Activated CD8-positive, alpha-beta T cell treated with anti-CD3 and anti-CD28 coated beads, Interleukin-2, amount 10 ng/mL, durations not matched to agents 7 days and 5 days (primary cell): ENCODE data around the gene MYRIP. TPM values are rescaled to one million over a fixed set of nuclear protein-coding genes. Genes with fewer than 3 reads are reported as not detected.
"Not testable (repeated sequence)": the region's sequence is repeated elsewhere in the genome, so short reads cannot be mapped to it uniquely, and the experiment has no call there.

Experiments used
- ATAC-seq: fragments of 150-1000 bp; cut with Tn5 transposase; one replicate; pipeline ENCODE4 v1.10.0; 2021; ENCODE audit warnings: moderate library complexity
- CTCF ChIA-PET: fragments of 350-600 bp; sonication (Branson Sonifier 250); formaldehyde crosslinking; loops from one replicate; lab custom pipeline; 2021; ENCODE audit warnings: antibody characterized with exemption; lab: Charles Lee
- POLR2A ChIA-PET: fragments of 350-600 bp; sonication (Branson Sonifier 250); formaldehyde crosslinking; loops from one replicate; lab custom pipeline; 2021; ENCODE audit warnings: antibody characterized with exemption; lab: Charles Lee
- DNase-seq: peaks from one replicate; pipeline ENCODE4 v3.0.0-alpha.2; 2020
- H3K27ac Mint-ChIP-seq: one replicate; pipeline ENCODE4 v1.8.0; 2021; ENCODE audit warnings: mild to moderate bottlenecking, mixed read lengths
- H3K27me3 Mint-ChIP-seq: one replicate; pipeline ENCODE4 v1.8.0; 2021; ENCODE audit warnings: low read depth, mixed read lengths
- H3K36me3 Mint-ChIP-seq: one replicate; pipeline ENCODE4 v1.8.0; 2021; ENCODE audit warnings: low read depth, mixed read lengths
- H3K4me1 Mint-ChIP-seq: one replicate; pipeline ENCODE4 v1.8.0; 2021; ENCODE audit warnings: low read depth, mixed read lengths
- H3K4me3 Mint-ChIP-seq: one replicate; pipeline ENCODE4 v1.8.0; 2021; ENCODE audit warnings: mild to moderate bottlenecking, mixed read lengths
- H3K9me3 Mint-ChIP-seq: one replicate; pipeline ENCODE4 v1.8.0; 2022; ENCODE audit warnings: mixed read lengths; ENCODE audit not compliant: insufficient read depth
- total RNA-seq, 2 experiments: library from RNA; stranded (reverse); gene quantifications; one replicate each; pipeline ENCODE4 v1.2.3, GENCODE V29; 2021

The MYRIP gene
- total RNA-seq, 2 experiments from 2014 or later = not detected

DNA sequence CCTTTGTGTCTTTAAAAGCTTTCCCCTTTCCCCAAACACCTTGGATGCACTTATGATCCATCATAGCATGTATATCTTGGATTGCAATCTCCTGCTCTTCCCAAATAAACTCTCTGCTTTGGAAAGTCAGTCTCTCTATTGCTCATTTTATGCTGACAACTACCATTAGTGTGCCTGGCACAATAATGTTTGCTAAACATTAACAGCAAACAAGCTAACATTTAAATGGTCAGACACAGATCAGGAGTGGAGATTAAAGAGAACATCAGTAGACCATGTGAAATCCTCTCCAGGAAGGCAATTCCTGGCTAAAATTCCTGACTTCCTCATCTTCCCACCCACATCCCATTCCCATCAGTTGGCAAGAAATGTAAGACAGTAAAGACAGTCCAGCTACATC is 455.8 kb downstream of the MYRIP start:
- H3K27me3 Mint-ChIP-seq = no peaks in the 10 kb centered on the region
- ATAC-seq = no peak
- no peak overlapping the region for H3K4me3 Mint-ChIP-seq
- H3K9me3 Mint-ChIP-seq = no peaks in the 10 kb centered on the region
- H3K27ac Mint-ChIP-seq = no peak overlapping the region
- H3K36me3 Mint-ChIP-seq = no peaks in the 10 kb centered on the region
- CTCF ChIA-PET = no interaction called here
- no peaks in the 10 kb centered on the region for H3K4me1 Mint-ChIP-seq
- POLR2A ChIA-PET = no interaction called here
- no peak for DNase-seq

DNA sequence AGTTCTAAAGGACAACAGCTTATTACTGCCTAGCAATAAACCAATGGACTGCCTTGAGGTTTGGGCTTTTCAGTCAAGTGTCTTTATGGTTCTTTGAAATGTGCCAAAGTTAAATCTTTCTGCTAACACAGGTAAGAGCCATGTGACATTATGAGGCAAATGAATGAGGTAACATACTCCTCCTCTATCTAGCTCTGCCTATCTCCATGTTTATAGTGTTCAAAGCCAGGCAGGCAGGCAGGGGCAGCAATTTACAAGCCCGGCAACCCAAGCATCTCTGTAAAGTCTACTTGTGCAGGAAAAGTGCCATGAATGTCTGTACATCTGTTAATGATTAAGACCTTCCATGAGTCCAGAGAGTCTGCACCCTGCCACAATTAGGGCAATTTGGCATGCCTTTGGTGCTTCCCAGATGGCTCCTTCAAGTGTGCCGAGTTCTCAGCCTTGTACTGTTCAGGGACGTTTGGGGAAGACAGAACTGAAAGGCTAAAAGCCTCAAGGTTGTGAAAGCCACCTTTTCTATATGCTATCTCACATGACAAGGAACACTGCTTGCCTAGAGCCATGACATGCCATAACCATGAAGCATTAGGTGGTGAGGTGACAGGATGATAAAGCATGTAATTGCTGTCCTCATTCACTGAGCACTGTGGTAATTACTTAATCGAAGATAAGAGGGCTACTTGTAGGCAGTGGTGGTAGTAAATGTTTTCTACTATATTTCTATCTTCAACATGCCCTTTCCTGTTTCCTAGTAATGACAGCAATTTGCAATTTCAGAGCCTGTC is 458.7 kb downstream of the MYRIP start:
- no peaks in the 10 kb centered on the region for H3K9me3 Mint-ChIP-seq
- H3K4me1 Mint-ChIP-seq = no peaks in the 10 kb centered on the region
- no peaks in the 10 kb centered on the region for H3K27me3 Mint-ChIP-seq
- H3K36me3 Mint-ChIP-seq = no peaks in the 10 kb centered on the region
- ATAC-seq = no peak
- DNase-seq = no peak
- CTCF ChIA-PET = no interaction called here
- no peak overlapping the region for H3K4me3 Mint-ChIP-seq
- POLR2A ChIA-PET = no interaction called here
- H3K27ac Mint-ChIP-seq = no peak overlapping the region

DNA sequence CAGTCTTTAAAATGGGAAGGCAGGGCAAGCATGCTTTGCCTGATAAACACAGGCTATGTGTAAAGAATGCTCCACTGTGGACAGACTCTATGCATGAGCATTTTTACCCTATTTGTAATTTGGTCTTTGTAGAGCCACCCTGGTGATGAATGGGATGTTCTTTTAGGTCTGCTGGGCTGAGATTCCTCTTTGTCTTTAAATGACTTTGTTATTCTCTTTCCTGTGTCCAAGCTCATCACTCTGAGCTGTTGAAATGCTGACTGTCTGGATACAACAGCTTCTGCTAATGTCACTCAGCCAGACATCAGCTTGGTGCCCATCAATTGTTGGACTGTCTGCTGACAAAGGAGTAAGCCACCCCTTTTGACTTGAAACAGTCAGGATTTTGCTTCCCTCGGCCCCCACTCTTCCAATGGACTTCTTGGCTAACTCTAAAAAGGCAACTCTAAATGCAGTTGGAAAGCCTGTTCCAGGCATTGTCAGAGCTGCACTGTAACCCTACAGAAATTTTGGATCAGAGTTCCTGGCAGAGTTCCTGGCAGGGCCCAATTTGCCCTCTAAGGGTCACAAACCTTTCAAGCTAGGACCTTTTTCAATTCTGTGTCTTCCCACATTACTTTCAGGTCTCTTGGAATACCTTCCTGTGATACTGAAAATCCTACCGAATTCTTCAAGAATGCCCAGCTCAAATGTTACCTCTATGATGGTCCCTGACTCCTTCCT is 459.6 kb downstream of the MYRIP start:
- no peaks in the 10 kb centered on the region for H3K9me3 Mint-ChIP-seq
- ChIA-PET CTCF (no interaction called here), POLR2A (no interaction called here)

DNA sequence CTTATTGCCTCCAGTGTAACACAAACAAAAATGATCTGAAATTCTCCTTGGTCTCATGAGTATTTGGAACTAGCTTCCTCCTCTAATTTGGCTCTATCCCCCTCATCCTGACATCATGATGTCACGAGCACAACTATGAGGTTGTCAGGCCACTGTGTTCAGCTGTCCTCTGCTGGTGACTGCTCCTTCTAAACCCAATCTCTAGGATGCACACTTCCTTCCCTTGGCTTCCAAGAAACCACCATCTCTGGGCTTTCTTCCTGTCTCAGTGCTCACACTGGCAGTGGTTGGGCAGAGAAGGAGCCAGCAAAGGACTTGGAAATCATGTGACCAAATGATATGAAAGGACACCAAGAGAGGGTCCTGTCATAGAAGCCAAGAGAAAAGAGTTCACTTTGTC is 469.4 kb downstream of the MYRIP start:
- Mint-ChIP-seq H3K27ac (no peak overlapping the region), H3K4me3 (no peak overlapping the region), H3K27me3 (no peaks in the 10 kb centered on the region), H3K9me3 (no peaks in the 10 kb centered on the region), H3K4me1 (no peaks in the 10 kb centered on the region), H3K36me3 (no peaks in the 10 kb centered on the region)
- ChIA-PET POLR2A (no interaction called here), CTCF (no interaction called here)
- DNase-seq (no peak), ATAC-seq (no peak)

More for the DNA sequence above, 459.6 kb downstream of the MYRIP start:
- no peak overlapping the region for H3K4me3 Mint-ChIP-seq
- DNase-seq = no peak
- no peak for ATAC-seq
- H3K27me3 Mint-ChIP-seq = no peaks in the 10 kb centered on the region
- H3K4me1 Mint-ChIP-seq = no peaks in the 10 kb centered on the region
- H3K36me3 Mint-ChIP-seq = no peaks in the 10 kb centered on the region
- H3K27ac Mint-ChIP-seq = no peak overlapping the region

DNA sequence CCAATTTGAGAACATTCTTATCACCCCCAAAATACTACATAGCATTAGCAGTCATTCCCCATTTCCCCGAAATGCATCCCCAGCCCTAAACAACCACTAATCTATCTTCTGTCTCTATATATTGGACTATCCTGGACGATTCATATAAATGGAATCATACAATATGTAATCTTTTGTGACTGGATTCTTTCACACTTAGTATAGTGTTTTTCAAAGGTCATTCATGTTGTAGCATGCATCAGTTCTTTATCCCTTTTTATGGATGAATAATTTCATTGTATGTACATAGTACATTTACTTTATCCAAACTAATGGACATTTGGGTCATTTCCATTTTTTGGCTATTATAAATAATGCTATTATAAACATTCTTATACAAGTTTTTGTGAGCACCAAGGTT is 472.6 kb downstream of the MYRIP start:
- no peak overlapping the region for H3K4me3 Mint-ChIP-seq
- H3K9me3 Mint-ChIP-seq = no peaks in the 10 kb centered on the region
- CTCF ChIA-PET = no interaction called here
- no peaks in the 10 kb centered on the region for H3K27me3 Mint-ChIP-seq
- H3K36me3 Mint-ChIP-seq = no peaks in the 10 kb centered on the region
- H3K27ac Mint-ChIP-seq = no peak overlapping the region
- H3K4me1 Mint-ChIP-seq = no peaks in the 10 kb centered on the region
- DNase-seq (no peak), ATAC-seq (no peak)
- POLR2A ChIA-PET = no interaction called here

DNA sequence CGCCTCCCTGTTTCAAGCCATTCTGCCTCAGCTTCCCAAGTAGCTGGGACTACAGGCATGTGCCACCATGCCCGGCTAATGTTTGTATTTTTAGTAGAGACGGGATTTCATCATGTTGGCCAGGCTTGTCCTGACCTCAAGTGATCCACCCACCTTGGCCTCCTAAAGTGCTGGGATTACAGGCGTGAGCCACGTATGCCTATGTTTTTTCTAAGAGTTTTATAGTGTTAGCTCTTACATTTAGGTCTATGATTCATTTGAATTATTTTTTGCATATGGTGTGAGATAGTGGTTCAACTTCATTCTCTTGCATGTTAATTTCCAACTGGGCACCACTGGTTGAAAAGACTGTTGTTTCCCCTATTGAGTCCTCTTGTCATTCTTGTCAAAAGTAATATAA is 473.6 kb downstream of the MYRIP start:
- ATAC-seq, CTCF ChIA-PET, DNase-seq, H3K36me3 Mint-ChIP-seq, H3K9me3 Mint-ChIP-seq, H3K4me1 Mint-ChIP-seq, H3K27me3 Mint-ChIP-seq, POLR2A ChIA-PET, H3K4me3 Mint-ChIP-seq, H3K27ac Mint-ChIP-seq: not testable (repeated sequence)

DNA sequence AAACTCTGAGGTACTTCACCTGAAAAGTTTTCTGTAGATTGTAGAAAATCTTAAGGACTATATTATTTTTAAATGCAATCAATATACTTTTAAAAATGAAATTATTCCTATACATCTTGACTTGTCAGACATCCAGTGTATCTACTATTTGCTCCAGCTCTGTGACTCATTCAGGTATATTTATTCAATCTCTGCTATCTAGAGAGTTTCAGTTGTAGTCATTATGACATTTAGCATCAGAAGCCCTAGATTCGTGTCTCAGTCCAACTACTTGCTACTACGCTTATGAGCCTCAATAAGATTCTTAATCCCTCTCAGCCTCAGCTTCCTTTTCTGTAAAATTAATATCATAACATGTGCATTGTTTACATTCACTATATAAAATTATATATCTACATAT is 477.8 kb downstream of the MYRIP start:
- ChIA-PET POLR2A (no interaction called here), CTCF (interaction anchor here (0.8 to 1.0 kb wide), 2 partner anchors 9 to 95 kb away, joined by 3 read pairs; no protein-coding TSS in a partner anchor)
- DNase-seq (no peak), ATAC-seq (no peak)
- H3K4me1 Mint-ChIP-seq = peaks cover 6% of the 10 kb centered on the region
- H3K4me3 Mint-ChIP-seq = no peak overlapping the region
- no peaks in the 10 kb centered on the region for H3K27me3 Mint-ChIP-seq
- peaks cover 2% of the 10 kb centered on the region for H3K36me3 Mint-ChIP-seq
- H3K27ac Mint-ChIP-seq = no peak overlapping the region
- no peaks in the 10 kb centered on the region for H3K9me3 Mint-ChIP-seq

DNA sequence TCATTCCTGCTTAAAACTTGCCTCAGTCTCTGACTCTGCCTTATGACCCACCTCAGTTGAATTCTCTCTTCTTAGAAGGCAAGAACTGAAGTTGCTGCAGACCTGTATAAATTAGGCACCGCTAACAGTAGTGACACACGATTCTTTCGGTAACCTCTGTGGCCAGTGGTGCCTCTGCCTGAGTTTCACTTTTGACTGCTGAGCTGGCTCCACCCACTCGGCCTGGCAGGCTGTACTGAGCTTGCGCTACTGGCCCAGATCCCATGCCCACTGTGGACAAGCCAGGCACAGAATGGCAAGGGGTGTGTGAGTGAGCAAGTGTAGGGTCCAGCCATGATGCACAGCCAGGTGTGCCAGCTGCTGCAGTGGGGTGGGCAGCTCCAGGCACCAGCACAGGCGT is 481.0 kb downstream of the MYRIP start:
- Mint-ChIP-seq H3K9me3 (no peaks in the 10 kb centered on the region), H3K36me3 (peaks cover 2% of the 10 kb centered on the region), H3K27me3 (no peaks in the 10 kb centered on the region), H3K27ac (no peak overlapping the region), H3K4me1 (peaks cover 6% of the 10 kb centered on the region), H3K4me3 (no peak overlapping the region)
- ChIA-PET CTCF (no interaction called here), POLR2A (no interaction called here)
- DNase-seq = no peak
- no peak for ATAC-seq

DNA sequence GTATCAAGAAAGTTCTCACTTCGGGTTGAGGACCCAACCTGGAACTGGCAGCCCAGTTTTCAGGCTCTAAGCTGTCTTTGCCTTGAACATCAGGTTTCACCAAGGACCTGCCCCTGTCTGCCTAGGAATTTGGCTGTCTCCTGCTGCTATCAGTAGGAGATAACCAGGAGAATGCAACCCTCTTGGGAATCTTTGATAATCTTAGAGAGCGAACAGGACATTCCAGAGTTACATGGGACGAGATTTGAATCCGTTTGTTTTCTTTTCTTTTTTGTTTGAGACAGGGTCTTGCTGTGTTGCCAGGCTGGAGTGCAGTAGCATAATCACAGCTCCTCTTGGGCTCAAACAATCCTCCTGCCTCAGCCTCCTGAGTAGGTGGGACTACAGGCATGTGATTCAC is 482.1 kb downstream of the MYRIP start:
- Mint-ChIP-seq H3K4me1 (peaks cover 6% of the 10 kb centered on the region), H3K36me3 (peaks cover 2% of the 10 kb centered on the region), H3K9me3 (no peaks in the 10 kb centered on the region), H3K4me3 (no peak overlapping the region), H3K27ac (no peak overlapping the region), H3K27me3 (no peaks in the 10 kb centered on the region)
- ChIA-PET POLR2A (no interaction called here), CTCF (no interaction called here)
- no peak for DNase-seq
- ATAC-seq = no peak

DNA sequence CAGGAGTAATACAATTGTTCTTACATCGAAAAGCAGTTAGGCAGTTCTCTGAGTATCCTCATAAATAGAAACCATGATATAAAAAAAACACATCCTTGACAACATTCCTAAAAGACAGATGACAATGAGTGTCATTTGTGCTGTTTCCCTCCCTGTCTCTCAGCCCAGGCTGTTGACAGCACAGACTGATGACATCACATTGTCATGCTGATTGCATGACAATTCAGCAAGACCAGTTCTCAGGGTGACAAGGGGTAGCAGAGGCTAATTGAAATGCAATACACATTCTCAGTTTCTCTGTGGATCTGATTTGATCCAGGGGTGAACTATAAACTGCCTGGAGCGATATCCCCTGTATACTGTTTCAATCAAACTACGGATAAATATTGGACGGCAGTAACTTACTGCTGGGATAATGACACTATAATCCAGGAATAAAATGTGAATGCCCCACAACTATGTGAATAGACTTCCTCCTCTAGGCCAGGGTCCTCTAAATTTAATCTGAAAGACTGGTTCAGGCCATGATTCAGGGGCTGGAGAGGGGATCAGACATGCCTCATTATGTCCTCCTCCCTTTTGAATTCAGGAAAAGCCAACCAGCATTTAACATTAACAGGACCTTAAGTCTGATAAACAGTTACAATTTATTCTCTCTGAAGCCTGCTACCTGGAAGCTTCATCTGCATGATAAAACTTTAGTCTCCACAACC is 483.4 kb downstream of the MYRIP start:
- ATAC-seq (no peak), DNase-seq (no peak)
- no peaks in the 10 kb centered on the region for H3K9me3 Mint-ChIP-seq
- no peak overlapping the region for H3K4me3 Mint-ChIP-seq
- H3K27ac Mint-ChIP-seq = no peak overlapping the region
- H3K36me3 Mint-ChIP-seq = peaks cover 2% of the 10 kb centered on the region
- peaks cover 6% of the 10 kb centered on the region for H3K4me1 Mint-ChIP-seq
- POLR2A ChIA-PET = no interaction called here
- CTCF ChIA-PET = no interaction called here
- H3K27me3 Mint-ChIP-seq = no peaks in the 10 kb centered on the region

DNA sequence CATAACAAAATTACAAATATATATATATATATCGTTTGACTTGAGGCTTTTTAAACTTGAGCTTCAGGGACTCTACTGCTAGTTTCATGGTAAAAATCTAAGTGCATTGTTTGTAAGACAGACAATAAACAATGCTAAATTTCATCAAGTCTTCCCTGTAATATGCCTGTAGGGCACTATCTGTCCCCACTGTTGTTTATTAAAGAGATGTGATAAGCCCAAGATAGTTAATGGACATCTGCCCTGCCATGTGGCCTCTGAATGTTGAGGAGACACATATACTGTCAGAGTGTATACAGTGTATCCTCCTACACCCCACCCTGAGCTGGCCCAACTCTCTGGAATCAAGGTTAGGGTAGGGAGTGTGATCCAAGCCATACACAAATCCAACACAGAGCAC is 485.0 kb downstream of the MYRIP start:
- no peak overlapping the region for H3K4me3 Mint-ChIP-seq
- H3K27me3 Mint-ChIP-seq = no peaks in the 10 kb centered on the region
- DNase-seq = no peak
- no peak overlapping the region for H3K27ac Mint-ChIP-seq
- no peak for ATAC-seq
- H3K4me1 Mint-ChIP-seq = peaks cover 6% of the 10 kb centered on the region
- no peaks in the 10 kb centered on the region for H3K9me3 Mint-ChIP-seq
- peaks cover 2% of the 10 kb centered on the region for H3K36me3 Mint-ChIP-seq
- ChIA-PET CTCF (interaction anchor here (1.0 to 1.6 kb wide), 2 partner anchors 13 to 102 kb away, joined by 3 to 4 read pairs; no protein-coding TSS in a partner anchor), POLR2A (no interaction called here)

DNA sequence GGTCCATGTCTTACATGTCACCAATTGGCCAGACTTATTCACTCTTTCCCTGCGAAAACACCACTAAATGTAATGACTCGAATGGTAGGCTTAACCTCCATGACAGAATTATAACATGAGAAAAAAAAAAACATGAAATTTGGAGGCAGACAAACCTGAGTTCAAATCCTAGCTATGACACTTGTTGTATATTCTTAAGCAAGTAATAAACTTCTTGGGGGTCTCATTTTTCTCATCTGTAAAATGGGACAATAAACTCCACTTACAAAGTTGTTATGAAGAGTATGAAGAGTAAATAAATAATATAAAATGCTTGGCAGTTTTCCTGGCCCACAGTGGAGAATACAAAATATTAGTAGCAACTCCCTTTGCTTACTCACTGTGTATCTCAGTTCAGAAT is 488.7 kb downstream of the MYRIP start:
- DNase-seq (no peak), ATAC-seq (no peak)
- ChIA-PET CTCF (interaction anchor here (0.7 to 1.4 kb wide), 3 partner anchors 9 to 279 kb away, joined by 3 to 5 read pairs (median 3); partner anchors contain the start of gene EIF1B), POLR2A (no interaction called here)
- Mint-ChIP-seq H3K27me3 (no peaks in the 10 kb centered on the region), H3K36me3 (peaks cover 2% of the 10 kb centered on the region), H3K4me3 (no peak overlapping the region), H3K9me3 (no peaks in the 10 kb centered on the region), H3K27ac (no peak overlapping the region), H3K4me1 (no peaks in the 10 kb centered on the region)
